Erythroblast (primary cell): ENCODE data around the gene SBF2.
"Not testable (repeated sequence)": the region's sequence is repeated elsewhere in the genome, so short reads cannot be mapped to it uniquely, and the experiment has no call there.

Experiments
- GATA1 ChIP-seq: IDR thresholded peaks from 2 replicates; pipeline ENCODE4 v1.6.1; 2011; ENCODE audit warnings: low read depth, mild to moderate bottlenecking, control low read depth, low read length, moderate library complexity
- POLR2A ChIP-seq: IDR thresholded peaks from 2 replicates; pipeline ENCODE4 v1.6.1; 2011; ENCODE audit warnings: mild to moderate bottlenecking, low read length

- TF ChIP-seq POLR2A, GATA1: not testable (repeated sequence)
Measured at GRCh38 chr11:10231803-10232202, 62.2 kb downstream of the SBF2 start.
